Sigmoid colon (tissue), 7 donors: ENCODE results near the gene CAPRIN2. TPM values are rescaled to one million over a fixed set of nuclear protein-coding genes. Genes with fewer than 3 reads are reported as not detected.

Experiments used
- DNase-seq: peaks from one replicate; pipeline ENCODE4 v3.0.0-alpha.2; 2019
- H3K27ac ChIP-seq, 4 donors: fragments of 200-600 bp; sonication (generic); one replicate each; pipeline ENCODE4 v1.5.1; 2016 to 2019; ENCODE audit warnings: mild to moderate bottlenecking in 1 of 4
- H3K27me3 ChIP-seq, 3 donors: fragments of 200-600 bp; sonication (generic); one replicate each; pipeline ENCODE4 v1.5.1; 2019; ENCODE audit warnings: mild to moderate bottlenecking in 1 of 3
- H3K36me3 ChIP-seq, 4 donors: fragments of 200-600 bp; sonication (generic); one replicate each; pipeline ENCODE4 v1.5.1; 2016 to 2019
- H3K4me1 ChIP-seq, 4 donors: fragments of 200-600 bp; sonication (generic); one replicate each; pipeline ENCODE4 v1.5.1; 2017 to 2019
- H3K4me3 ChIP-seq, 4 donors: fragments of 200-600 bp; sonication (generic); one replicate each; pipeline ENCODE4 v1.5.1; 2017 to 2019; ENCODE audit warnings: mild to moderate bottlenecking in 2 of 4, moderate library complexity in 1 of 4
- H3K9me3 ChIP-seq, 4 donors: fragments of 200-600 bp in 3 of 4; sonication (generic) in 3 of 4; one replicate each; pipeline versions ENCODE4 v1.5.1 to v1.6.1; 2013 to 2019
- EP300 ChIP-seq, 4 donors: sonication (generic); formaldehyde crosslinking; IDR thresholded peaks; one replicate each; pipeline ENCODE4 v1.6.1; 2017; ENCODE audit warnings: antibody characterized with exemption in 4 of 4
- POLR2A ChIP-seq, 2 donors: fragments of 450-650 bp; IDR thresholded peaks; one replicate each; pipeline ENCODE4 v1.6.1; 2016; ENCODE audit warnings: antibody characterized with exemption in 2 of 2, mild to moderate bottlenecking in 2 of 2, moderate library complexity in 2 of 2
- POLR2AphosphoS5 ChIP-seq, 4 donors: sonication (generic); formaldehyde crosslinking; IDR thresholded peaks; one replicate each; pipeline ENCODE4 v1.6.1; 2017; ENCODE audit warnings: antibody characterized with exemption in 4 of 4
- WGBS, 2 donors: extraction: QIAGEN DNeasy Blood & Tissue Kit; methylation state at CpG; one replicate each; pipeline ENCODE4 v1.1.7; 2013; 5-methylcytosine and 5-hydroxymethylcytosine counted together
- intact Hi-C: fragments of 100-400 bp; cut with DNase I; formaldehyde crosslinking; loops from one replicate; pipeline ENCODE4 v1.15.1; 2023
- polyA plus RNA-seq, 3 donors: library from polyadenylated mRNA; stranded (reverse); fragments of 200-250 nt; gene quantifications; one replicate each; pipeline ENCODE4 v1.2.3, GENCODE V29; 2013
- total RNA-seq, 4 donors: library from RNA; depleted of rRNA; stranded (reverse); fragments of >200 nt; gene quantifications; one replicate each; pipeline ENCODE4 v1.1.0, GENCODE V29; 2016
- TF ChIP-seq, protein P1 (sequence below), 4 experiments: fragments of 450-650 bp in 3 of 4; fragments of 200-600 bp in 1 of 4; IDR thresholded peaks; one replicate each; pipeline ENCODE4 v1.5.1; 2016 to 2019; ENCODE audit warnings: antibody characterized with exemption in 4 of 4, mild to moderate bottlenecking in 3 of 4, moderate library complexity in 2 of 4
- donor health status: healthy with polysubstance abuse.
- donor health status: Bipolar disorder and iron deficiency.
- donor health status: healthy.

Gene CAPRIN2
- total and polyA plus RNA-seq, 7 donors: 2.1 to 42.9 (median 25.0) TPM

GRCh38 chr12:30783946-30784345 lies 29.2 kb upstream of the CAPRIN2 start:
- Histone ChIP-seq H3K9me3 (peaks cover 0 to 2% (median 0%) of the 10 kb centered on the region in 4 donors), H3K27ac (no peak overlapping the region), H3K27me3 (no peaks in the 10 kb centered on the region), H3K36me3 (no peaks in the 10 kb centered on the region), H3K4me1 (no peaks in the 10 kb centered on the region), H3K4me3 (no peak overlapping the region)
- TF ChIP-seq EP300 (IDR thresholded peaks at IDR 0.05): no peak
- TF ChIP-seq, protein P1, sequence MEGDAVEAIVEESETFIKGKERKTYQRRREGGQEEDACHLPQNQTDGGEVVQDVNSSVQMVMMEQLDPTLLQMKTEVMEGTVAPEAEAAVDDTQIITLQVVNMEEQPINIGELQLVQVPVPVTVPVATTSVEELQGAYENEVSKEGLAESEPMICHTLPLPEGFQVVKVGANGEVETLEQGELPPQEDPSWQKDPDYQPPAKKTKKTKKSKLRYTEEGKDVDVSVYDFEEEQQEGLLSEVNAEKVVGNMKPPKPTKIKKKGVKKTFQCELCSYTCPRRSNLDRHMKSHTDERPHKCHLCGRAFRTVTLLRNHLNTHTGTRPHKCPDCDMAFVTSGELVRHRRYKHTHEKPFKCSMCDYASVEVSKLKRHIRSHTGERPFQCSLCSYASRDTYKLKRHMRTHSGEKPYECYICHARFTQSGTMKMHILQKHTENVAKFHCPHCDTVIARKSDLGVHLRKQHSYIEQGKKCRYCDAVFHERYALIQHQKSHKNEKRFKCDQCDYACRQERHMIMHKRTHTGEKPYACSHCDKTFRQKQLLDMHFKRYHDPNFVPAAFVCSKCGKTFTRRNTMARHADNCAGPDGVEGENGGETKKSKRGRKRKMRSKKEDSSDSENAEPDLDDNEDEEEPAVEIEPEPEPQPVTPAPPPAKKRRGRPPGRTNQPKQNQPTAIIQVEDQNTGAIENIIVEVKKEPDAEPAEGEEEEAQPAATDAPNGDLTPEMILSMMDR (IDR thresholded peaks at IDR 0.05): no peak
- no peak for TF ChIP-seq POLR2A (IDR thresholded peaks at IDR 0.05)
- TF ChIP-seq POLR2AphosphoS5 (IDR thresholded peaks at IDR 0.05): no peak
- intact Hi-C loops: no loop called here
- WGBS, 2 donors: 72 to 76% methylated on average over 2 of the region's 2 CpGs
- no peak for DNase-seq

DNA sequence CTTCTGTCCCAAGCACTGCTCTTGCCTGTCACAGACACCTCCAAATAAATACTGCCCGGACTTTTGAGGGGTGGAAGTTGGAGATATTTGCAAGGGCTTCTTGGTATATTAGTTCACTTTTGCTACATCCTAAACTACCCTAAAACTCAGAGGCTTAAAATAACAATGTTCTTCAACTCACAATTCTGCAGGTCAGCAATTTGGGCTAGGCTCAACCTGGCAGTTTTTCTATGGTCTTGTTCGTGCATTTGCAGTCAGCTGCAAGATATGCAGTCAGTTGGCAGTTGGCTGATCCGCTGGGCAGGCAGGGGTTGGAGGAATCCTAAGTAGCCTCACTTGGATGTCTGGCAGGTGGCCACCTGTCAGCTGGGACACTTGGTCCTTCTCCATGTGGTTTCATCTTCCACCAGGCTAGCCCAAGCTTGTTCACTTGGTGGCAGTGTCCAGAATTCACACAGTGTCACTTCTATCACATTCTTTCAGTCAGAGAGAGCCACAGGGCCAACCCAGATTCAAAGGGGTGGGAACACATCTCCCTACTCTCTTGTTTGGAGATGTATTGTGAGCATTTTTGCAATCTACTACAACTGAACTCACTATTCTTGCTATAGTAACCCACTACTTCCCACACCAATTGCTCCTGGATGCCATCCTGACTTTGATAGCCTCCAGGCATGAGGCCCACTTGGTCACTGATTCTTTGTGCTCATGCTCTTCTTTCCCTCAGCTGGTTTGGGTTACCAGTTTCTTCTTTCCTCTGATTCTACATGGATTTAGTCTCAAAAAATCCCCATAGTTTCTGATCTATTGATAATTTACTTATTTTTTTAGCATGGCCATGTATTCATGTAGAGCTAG lies 27.8 kb upstream of the CAPRIN2 start:
- Histone ChIP-seq H3K27ac (no peak overlapping the region), H3K4me1 (no peaks in the 10 kb centered on the region), H3K4me3 (no peak overlapping the region), H3K9me3 (peaks cover 0 to 2% (median 0%) of the 10 kb centered on the region in 4 donors), H3K27me3 (no peaks in the 10 kb centered on the region), H3K36me3 (no peaks in the 10 kb centered on the region)
- DNase-seq: no peak
- WGBS, 2 donors: 76 to 77% methylated on average over 3 of the region's 3 CpGs
- intact Hi-C loops: no loop called here
- TF ChIP-seq POLR2AphosphoS5 (IDR thresholded peaks at IDR 0.05) (no peak), POLR2A (IDR thresholded peaks at IDR 0.05) (no peak), EP300 (IDR thresholded peaks at IDR 0.05) (no peak)
- TF ChIP-seq, protein P1 (IDR thresholded peaks at IDR 0.05): no peak

- H3K27me3 ChIP-seq: no peaks in the 10 kb centered on the region
- H3K9me3 ChIP-seq: peaks cover 0 to 2% (median 0%) of the 10 kb centered on the region in 4 donors
- 86 to 87% methylated on average over 5 of the region's 5 CpGs for WGBS, 2 donors
- no peak for TF ChIP-seq POLR2A (IDR thresholded peaks at IDR 0.05)
- no peak for TF ChIP-seq POLR2AphosphoS5 (IDR thresholded peaks at IDR 0.05)
- TF ChIP-seq, protein P1 (IDR thresholded peaks at IDR 0.05): no peak
- no peak for TF ChIP-seq EP300 (IDR thresholded peaks at IDR 0.05)
- no peak for DNase-seq
- H3K27ac ChIP-seq: no peak overlapping the region
- no peaks in the 10 kb centered on the region for H3K4me1 ChIP-seq
- intact Hi-C loops: no loop called here
- H3K36me3 ChIP-seq: no peaks in the 10 kb centered on the region
- no peak overlapping the region for H3K4me3 ChIP-seq
These were observed 24.8 kb upstream of the CAPRIN2 start for GRCh38 chr12:30779578-30779977.

DNA sequence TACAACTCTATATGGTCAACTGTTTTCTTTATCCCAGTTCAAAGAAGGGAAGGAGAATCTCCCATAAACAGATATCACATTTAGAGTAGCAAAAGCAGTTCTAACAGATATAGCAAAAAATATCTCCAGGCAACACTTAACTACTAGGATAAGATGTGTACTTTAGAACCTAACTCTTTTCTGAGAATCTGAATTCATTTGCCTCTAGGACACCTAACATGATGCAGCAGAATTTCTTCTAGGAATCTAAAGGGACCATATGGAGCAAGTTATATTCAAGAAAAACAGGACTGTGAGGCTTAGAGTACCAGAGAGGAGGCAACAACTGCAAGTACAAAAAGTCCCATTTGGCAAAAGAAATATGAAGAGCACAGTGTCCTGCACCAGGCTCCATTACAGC lies 24.4 kb upstream of the CAPRIN2 start:
- no peak overlapping the region for H3K4me3 ChIP-seq
- TF ChIP-seq POLR2A (IDR thresholded peaks at IDR 0.05) (no peak), POLR2AphosphoS5 (IDR thresholded peaks at IDR 0.05) (no peak), EP300 (IDR thresholded peaks at IDR 0.05) (no peak)
- TF ChIP-seq, protein P1 (IDR thresholded peaks at IDR 0.05): no peak
- H3K9me3 ChIP-seq: peaks cover 0 to 2% (median 0%) of the 10 kb centered on the region in 4 donors
- H3K27me3 ChIP-seq: no peaks in the 10 kb centered on the region
- H3K4me1 ChIP-seq: no peaks in the 10 kb centered on the region
- intact Hi-C loops: no loop called here
- no peak for DNase-seq
- H3K36me3 ChIP-seq: no peaks in the 10 kb centered on the region
- no peak overlapping the region for H3K27ac ChIP-seq
